ENCODE data around the gene MZT2A.
"Not testable (repeated sequence)": the region's sequence is repeated elsewhere in the genome, so short reads cannot be mapped to it uniquely, and the experiment has no call there.

MZT2A gene

GRCh38 chr2:131451265-131451949 lies 40.8 kb downstream of the MZT2A start:
- not testable (repeated sequence) for DNase-seq (ENCODE audit: low spot score)

- not testable (repeated sequence) for DNase-seq (ENCODE audit: low spot score)
These were observed 44.2 kb downstream of the MZT2A start for GRCh38 chr2:131447981-131448380.

DNA sequence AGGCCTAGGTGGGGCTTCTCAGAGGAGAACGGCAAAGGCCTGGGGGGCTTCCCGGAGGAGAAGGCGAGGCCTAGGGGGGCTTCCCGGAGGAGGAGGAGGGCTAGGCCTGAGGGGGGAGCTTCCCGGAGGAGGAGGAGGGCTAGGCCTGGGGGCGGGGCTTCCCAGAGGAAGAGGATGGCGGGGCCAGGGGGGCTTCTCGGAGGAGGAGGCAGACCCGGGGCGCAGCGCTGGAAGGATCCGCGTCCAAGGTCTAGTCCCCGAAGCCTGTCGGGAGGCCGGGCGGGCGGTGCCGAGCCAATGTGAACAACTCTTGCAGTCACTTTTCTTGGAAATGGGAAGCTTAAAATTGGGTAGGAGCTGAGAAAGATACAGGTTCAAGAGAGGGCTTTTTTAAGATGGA lies 46.3 kb downstream of the MZT2A start:
- DNase-seq (ENCODE audit: low spot score) = no peak

GRCh38 chr2:131445515-131445797 lies 46.7 kb downstream of the MZT2A start:
- DNase-seq (ENCODE audit: low spot score) = not testable (repeated sequence)

DNA sequence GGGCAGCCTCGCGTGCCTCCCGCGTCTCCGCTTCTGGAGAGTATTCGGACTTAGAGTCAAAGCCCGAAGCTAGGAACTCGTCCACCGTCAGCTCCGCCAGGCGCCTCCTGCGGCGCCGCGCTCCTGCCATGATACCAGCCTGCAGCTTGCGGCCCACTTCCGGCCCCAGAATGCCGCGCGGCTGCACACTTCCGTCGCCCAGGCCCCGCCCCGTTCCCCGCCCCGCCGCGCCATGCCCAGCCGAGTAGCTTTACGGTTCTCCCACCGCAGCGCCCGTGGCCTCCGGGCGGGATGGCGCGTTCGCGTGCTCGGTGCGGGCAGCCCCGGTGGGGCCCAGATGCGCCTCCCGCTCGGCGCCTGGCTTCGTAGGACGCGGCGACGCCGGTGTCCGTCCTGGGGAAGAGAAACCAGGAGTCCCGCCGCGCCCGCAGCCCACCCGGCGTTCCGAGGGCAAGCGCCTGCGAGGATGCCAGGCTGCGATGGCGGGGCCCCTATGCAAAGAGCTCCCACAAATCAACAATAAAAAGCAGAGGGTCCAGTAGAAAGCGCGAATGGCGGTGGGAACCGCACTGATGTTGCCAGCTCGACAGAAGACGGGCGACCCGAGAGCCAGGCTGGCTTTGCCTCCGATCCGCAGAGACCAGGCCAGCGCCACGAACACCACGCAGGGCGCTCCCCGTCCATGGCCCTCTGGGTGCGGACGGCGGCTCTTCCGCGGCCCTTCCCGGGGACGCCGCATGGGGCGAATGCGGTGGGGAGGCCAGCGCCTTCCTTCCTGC lies 47.3 kb downstream of the MZT2A start:
- DNase-seq (ENCODE audit: low spot score) = not testable (repeated sequence)

DNA sequence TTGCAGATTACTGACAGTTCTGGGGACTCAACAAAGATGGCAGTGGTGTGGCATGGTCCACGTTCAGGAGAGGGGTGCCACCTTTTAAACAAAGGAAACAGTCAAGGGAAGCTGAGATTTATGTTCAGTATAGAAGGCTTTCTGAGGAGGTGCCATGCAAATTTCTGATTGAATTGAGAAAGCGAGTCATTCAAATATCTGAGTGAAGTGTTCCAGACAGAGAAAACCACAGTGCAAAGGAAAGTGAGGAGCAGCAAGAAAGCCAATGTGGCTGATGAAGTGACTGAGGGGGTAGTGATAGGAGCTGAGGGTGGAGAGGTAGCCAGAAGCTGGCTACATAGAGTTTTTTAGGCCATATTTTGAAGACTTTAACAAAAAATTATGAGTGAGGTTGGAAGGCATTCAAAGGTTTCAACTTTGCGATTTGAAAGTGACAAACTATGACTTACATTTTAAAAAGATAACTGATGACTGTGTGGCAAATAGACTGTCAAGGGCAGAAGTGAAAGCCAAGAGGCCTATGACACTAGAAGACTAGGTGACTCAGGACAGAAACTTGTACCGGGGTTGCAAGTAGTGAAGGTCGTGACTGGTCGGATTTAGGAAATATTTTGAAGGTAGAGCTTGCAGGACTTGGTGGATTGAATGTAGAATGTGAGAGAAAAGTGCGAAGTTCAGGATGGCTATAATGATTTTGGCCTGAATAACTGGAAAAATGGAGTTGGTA lies 51.3 kb downstream of the MZT2A start:
- DNase-seq (ENCODE audit: low spot score) = not testable (repeated sequence)

All from hepatic stellate cell (primary cell).